Measurements from ENCODE around the gene RNF149. TPM values are rescaled to one million over a fixed set of nuclear protein-coding genes. Genes with fewer than 3 reads are reported as not detected.

The RNF149 gene
- total and polyA plus RNA-seq, 9 of the 15 experiments (the other 6 are each of a cell fraction or from before 2014, with no cell fraction given) = 9.0 to 31.5 (median 22.8) TPM

DNA sequence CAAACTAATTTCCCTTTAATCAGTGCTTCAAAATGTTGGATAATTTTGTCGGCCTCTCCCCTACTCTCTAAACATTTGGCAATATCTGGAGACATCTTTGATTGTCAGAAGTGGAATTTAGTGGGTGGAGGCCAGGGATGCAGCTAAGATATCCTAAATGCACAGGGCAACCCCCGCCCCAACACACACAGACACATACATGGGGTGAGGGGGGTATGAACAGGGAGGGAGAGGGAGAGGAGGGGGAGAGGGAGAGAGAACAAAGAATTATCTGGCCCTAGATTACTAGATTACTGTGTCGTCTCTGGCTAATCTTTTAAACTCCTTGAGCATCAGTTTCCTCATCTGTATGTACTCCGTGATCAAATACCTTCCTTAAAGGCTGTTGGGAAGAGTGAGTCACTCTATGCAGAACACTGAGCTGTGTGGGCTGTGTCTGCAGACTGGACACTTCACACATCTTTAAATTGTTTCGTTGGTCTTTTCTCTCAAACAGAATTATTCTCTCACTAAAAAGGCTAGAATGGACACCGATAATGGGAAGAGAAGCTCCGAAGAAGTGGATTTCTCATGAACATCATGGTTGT is 2.9 kb downstream of the RNF149 start (continued):
- TF ChIP-seq, protein P1, sequence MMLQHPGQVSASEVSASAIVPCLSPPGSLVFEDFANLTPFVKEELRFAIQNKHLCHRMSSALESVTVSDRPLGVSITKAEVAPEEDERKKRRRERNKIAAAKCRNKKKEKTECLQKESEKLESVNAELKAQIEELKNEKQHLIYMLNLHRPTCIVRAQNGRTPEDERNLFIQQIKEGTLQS (IDR thresholded peaks at IDR 0.05) = peak; percentile 62; the same call in 1 of the 2 replicates
- TF ChIP-seq, protein P1 (CRISPR knock-in tag; conservative IDR thresholded peaks at IDR 0.05) = no peak

DNA sequence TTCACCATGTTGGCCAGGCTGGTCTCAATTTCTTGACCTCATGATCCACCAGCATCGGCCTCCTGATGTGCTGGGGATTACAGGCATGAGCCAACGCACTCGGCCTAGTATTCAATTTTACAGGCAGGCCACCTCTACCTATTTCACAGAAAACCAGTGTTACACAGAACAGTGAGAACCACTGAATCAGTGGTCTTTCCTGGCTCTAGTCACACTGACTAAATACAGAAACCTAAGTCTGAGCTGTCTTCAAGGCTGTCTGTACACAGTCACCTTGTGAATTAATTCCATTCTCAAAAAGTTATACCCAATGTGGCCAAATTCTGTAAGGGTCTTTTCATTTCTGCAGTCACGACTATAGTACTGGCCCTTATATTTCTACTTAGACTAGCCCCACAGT is 3.5 kb downstream of the RNF149 start:
- ATAC-seq (no peak), DNase-seq (ENCODE audit: extremely low read depth in 1 of 4, low spot score in 3 of 4) (no peak), FAIRE-seq (no peak)
- Histone ChIP-seq H3K4me1 (replicated peaks in 1 of 2; ENCODE audit: control insufficient read depth in 2 of 2, insufficient read depth in 2 of 2, low read length in 2 of 2) (peaks cover 16 to 25% of the 10 kb centered on the region in 2 experiments; a peak in 4 of 5 replicates), H3K36me3 (ENCODE audit: control insufficient read depth, insufficient read depth, low read length) (peaks cover 43% of the 10 kb centered on the region), H3K4me3 (no peak overlapping the region), H3K79me2 (ENCODE audit: control insufficient read depth, insufficient read depth, low read length) (peaks cover 85% of the 10 kb centered on the region), H3K27ac (ENCODE audit: extremely low read depth, low read depth, low read length) (no peak overlapping the region; the same call in 2 of the 3 replicates), H4K20me1 (replicated peaks; ENCODE audit: control insufficient read depth, insufficient read depth, low read length) (peaks cover 30% of the 10 kb centered on the region), H3K9me1 (ENCODE audit: control insufficient read depth, insufficient read depth, low read length) (no peaks in the 10 kb centered on the region), H3K9ac (ENCODE audit: insufficient read depth in 1 of 2, low read depth in 2 of 2, low read length in 2 of 2) (peak overlapping the region in 1 of 2 experiments; percentile 26; a peak in 1 of 4 replicates), H3K27me3 (ENCODE audit: control insufficient read depth in 2 of 2, insufficient read depth in 2 of 2, low read length in 2 of 2) (no peaks in the 10 kb centered on the region), H2AFZ (ENCODE audit: low read depth, low read length) (no peak overlapping the region), H3K9me3 (replicated peaks; ENCODE audit: control insufficient read depth, insufficient read depth, low read depth, low read length) (no peaks in the 10 kb centered on the region), H3K4me2 (ENCODE audit: insufficient read depth, low read length) (no peak overlapping the region)
- TF ChIP-seq PRMT5 (CRISPR knock-in tag; IDR thresholded peaks at IDR 0.05) = no peak
- TF ChIP-seq, protein P2, sequence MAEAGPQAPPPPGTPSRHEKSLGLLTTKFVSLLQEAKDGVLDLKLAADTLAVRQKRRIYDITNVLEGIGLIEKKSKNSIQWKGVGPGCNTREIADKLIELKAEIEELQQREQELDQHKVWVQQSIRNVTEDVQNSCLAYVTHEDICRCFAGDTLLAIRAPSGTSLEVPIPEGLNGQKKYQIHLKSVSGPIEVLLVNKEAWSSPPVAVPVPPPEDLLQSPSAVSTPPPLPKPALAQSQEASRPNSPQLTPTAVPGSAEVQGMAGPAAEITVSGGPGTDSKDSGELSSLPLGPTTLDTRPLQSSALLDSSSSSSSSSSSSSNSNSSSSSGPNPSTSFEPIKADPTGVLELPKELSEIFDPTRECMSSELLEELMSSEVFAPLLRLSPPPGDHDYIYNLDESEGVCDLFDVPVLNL (CRISPR knock-in tag; IDR thresholded peaks at IDR 0.05; ENCODE audit: low read depth) = no peak
- TF ChIP-seq, protein P3, sequence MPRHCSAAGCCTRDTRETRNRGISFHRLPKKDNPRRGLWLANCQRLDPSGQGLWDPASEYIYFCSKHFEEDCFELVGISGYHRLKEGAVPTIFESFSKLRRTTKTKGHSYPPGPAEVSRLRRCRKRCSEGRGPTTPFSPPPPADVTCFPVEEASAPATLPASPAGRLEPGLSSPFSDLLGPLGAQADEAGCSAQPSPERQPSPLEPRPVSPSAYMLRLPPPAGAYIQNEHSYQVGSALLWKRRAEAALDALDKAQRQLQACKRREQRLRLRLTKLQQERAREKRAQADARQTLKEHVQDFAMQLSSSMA (CRISPR knock-in tag; IDR thresholded peaks at IDR 0.05) = no peak
- TF ChIP-seq ERF (CRISPR knock-in tag; IDR thresholded peaks at IDR 0.05) = no peak
- TF ChIP-seq ZNF41 (CRISPR knock-in tag; conservative IDR thresholded peaks at IDR 0.05) = no peak
- TF ChIP-seq FOXJ2 (tag; IDR thresholded peaks at IDR 0.05) = no peak
- no peak for TF ChIP-seq KLF1 (tag; IDR thresholded peaks at IDR 0.05)
- no peak for TF ChIP-seq ETV6 (IDR thresholded peaks at IDR 0.05; ENCODE audit: borderline replicate concordance in 1 of 2, low read depth in 2 of 2, low read length in 1 of 2)
- TF ChIP-seq ETV6 (CRISPR knock-in tag; IDR thresholded peaks at IDR 0.05; ENCODE audit: borderline replicate concordance) = no peak
- no peak for TF ChIP-seq BRD4 (IDR thresholded peaks at IDR 0.05)
- TF ChIP-seq, protein P4, sequence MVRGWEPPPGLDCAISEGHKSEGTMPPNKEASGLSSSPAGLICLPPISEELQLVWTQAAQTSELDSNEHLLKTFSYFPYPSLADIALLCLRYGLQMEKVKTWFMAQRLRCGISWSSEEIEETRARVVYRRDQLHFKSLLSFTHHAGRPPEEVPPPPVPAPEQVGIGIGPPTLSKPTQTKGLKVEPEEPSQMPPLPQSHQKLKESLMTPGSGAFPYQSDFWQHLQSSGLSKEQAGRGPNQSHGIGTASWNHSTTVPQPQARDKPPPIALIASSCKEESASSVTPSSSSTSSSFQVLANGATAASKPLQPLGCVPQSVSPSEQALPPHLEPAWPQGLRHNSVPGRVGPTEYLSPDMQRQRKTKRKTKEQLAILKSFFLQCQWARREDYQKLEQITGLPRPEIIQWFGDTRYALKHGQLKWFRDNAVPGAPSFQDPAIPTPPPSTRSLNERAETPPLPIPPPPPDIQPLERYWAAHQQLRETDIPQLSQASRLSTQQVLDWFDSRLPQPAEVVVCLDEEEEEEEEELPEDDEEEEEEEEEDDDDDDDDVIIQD (CRISPR knock-in tag; IDR thresholded peaks at IDR 0.05) = no peak
- TF ChIP-seq ZNF408 (CRISPR knock-in tag; IDR thresholded peaks at IDR 0.05; ENCODE audit: low read depth) = no peak
- no peak for TF ChIP-seq EP400 (IDR thresholded peaks at IDR 0.05)
- no peak for TF ChIP-seq TEAD1 (CRISPR knock-in tag; IDR thresholded peaks at IDR 0.05)
- no peak for TF ChIP-seq NR1H2 (CRISPR knock-in tag; IDR thresholded peaks at IDR 0.05)
- in situ Hi-C loops (cut with MboI) (no loop called here), intact Hi-C loops (cut with micrococcal nuclease) (no loop called here)
- no TSS peak for BruUV-seq (replicated peaks)
- CTCF ChIA-PET (ENCODE audit: low intra/inter-chr PET ratio) = no interaction called here
- POLR2A ChIA-PET = interaction anchor here (0.6 kb wide), 2 partner anchors 17 to 73 kb away, joined by 3 read pairs; no protein-coding TSS in a partner anchor
- 95% methylated on average over 4 of the region's 4 CpGs for WGBS (ENCODE audit: insufficient coverage, low coverage, missing lambda C conversion rate)
